Esophagus squamous epithelium (tissue), 4 donors: ENCODE measurements around the gene HLA-DPB1.

Experiments
- CTCF ChIP-seq, 6 experiments: fragments of 450-650 bp in 4 of 6; fragments of 200-600 bp in 2 of 6; sonication (generic) in 2 of 6; IDR thresholded peaks; one replicate each; pipeline ENCODE4 v1.5.1; 2016 to 2019; ENCODE audit warnings: antibody characterized with exemption in 6 of 6, mild to moderate bottlenecking in 4 of 6, moderate library complexity in 4 of 6
- POLR2A ChIP-seq, 4 donors: fragments of 450-650 bp; IDR thresholded peaks; one replicate each; pipeline ENCODE4 v1.6.1; 2017; ENCODE audit warnings: antibody characterized with exemption in 4 of 4, mild to moderate bottlenecking in 4 of 4, moderate library complexity in 3 of 4

GRCh38 chr6:33114406-33114805 is 38.6 kb downstream of the HLA-DPB1 start:
- no peak for TF ChIP-seq CTCF (IDR thresholded peaks at IDR 0.05)
- TF ChIP-seq POLR2A (IDR thresholded peaks at IDR 0.05) = no peak
